Ascending aorta (tissue), 2 donors: ENCODE measurements around the gene CAMTA1. TPM values are rescaled to one million over a fixed set of nuclear protein-coding genes. Genes with fewer than 3 reads are reported as not detected.

Experiments used
- DNase-seq, 2 donors: peaks; one replicate each; pipeline ENCODE4 v3.0.0-alpha.2; 2019; ENCODE audit warnings: low spot score in 2 of 2
- H3K27ac ChIP-seq, 2 donors: fragments of 200-600 bp; sonication (generic); one replicate each; pipeline ENCODE4 v1.5.1; 2016 to 2017; ENCODE audit warnings: mild to moderate bottlenecking in 1 of 2
- H3K27me3 ChIP-seq: fragments of 200-600 bp; sonication (generic); one replicate; pipeline ENCODE4 v1.5.1; 2017
- H3K36me3 ChIP-seq, 2 donors: fragments of 200-600 bp; sonication (generic); one replicate each; pipeline ENCODE4 v1.5.1; 2016
- H3K4me1 ChIP-seq, 2 donors: fragments of 200-600 bp; sonication (generic); one replicate each; pipeline ENCODE4 v1.5.1; 2016 to 2017; ENCODE audit warnings: mild to moderate bottlenecking in 1 of 2
- H3K4me3 ChIP-seq, 2 donors: fragments of 200-600 bp; sonication (generic); one replicate each; pipeline ENCODE4 v1.5.1; 2016 to 2017; ENCODE audit warnings: mild to moderate bottlenecking in 1 of 2
- H3K9me3 ChIP-seq, 2 donors: fragments of 200-600 bp; sonication (generic); one replicate each; pipeline ENCODE4 v1.5.1; 2016
- CTCF ChIP-seq, 3 experiments: fragments of 200-600 bp in 2 of 3; fragments of 450-650 bp in 1 of 3; sonication (generic) in 2 of 3; IDR thresholded peaks; one replicate each; pipeline ENCODE4 v1.5.1; 2016 to 2019; ENCODE audit warnings: antibody characterized with exemption in 3 of 3, mild to moderate bottlenecking in 1 of 3, moderate library complexity in 1 of 3
- intact Hi-C: fragments of 100-400 bp; cut with DNase I; formaldehyde crosslinking; loops from one replicate; pipeline ENCODE4 v1.15.1; 2023
- total RNA-seq: library from RNA; depleted of rRNA; stranded (reverse); fragments of >200 nt; gene quantifications from one replicate; pipeline ENCODE4 v1.1.0, GENCODE V29; 2016

The CAMTA1 gene
- total RNA-seq, 1 donor from 2014 or later: 53.3 TPM

- TF ChIP-seq CTCF (IDR thresholded peaks at IDR 0.05): no peak
- intact Hi-C loops: no loop called here
- no peak overlapping the region for H3K27ac ChIP-seq
- H3K27me3 ChIP-seq: no peaks in the 10 kb centered on the region
- H3K4me1 ChIP-seq: peaks cover 0 to 4% of the 10 kb centered on the region in 2 donors
- no peaks in the 10 kb centered on the region for H3K9me3 ChIP-seq
- no peak overlapping the region for H3K4me3 ChIP-seq
- DNase-seq: no peak
- H3K36me3 ChIP-seq: no peaks in the 10 kb centered on the region
These were observed 968.4 kb downstream of the CAMTA1 start for GRCh38 chr1:7753641-7754040.

- H3K27ac ChIP-seq: no peak overlapping the region
- intact Hi-C loops: no loop called here
- H3K36me3 ChIP-seq: no peaks in the 10 kb centered on the region
- no peak for DNase-seq
- no peak for TF ChIP-seq CTCF (IDR thresholded peaks at IDR 0.05)
- H3K4me1 ChIP-seq: peaks cover 0 to 4% of the 10 kb centered on the region in 2 donors
- no peaks in the 10 kb centered on the region for H3K9me3 ChIP-seq
- no peaks in the 10 kb centered on the region for H3K27me3 ChIP-seq
- H3K4me3 ChIP-seq: no peak overlapping the region
These were observed 969.0 kb downstream of the CAMTA1 start for GRCh38 chr1:7754234-7754633.

DNA sequence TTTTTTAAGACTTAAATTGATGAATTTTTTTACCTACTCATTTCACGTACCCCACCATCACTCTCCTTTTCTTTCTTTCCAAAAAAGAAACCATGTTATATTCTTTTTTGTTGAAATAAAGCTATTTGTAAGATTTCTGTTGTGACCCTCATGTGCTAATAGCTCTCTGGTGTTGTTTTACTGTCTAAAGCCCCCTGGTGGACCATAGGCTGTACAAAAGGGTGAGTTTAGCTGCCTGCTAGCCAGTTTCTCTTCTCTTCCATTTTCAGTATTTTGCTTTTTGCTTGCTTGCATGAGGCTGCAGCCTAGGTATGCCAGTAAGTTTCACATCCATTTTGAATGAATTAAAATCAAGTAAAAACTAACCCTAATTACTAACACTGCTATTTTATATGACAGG lies 970.2 kb downstream of the CAMTA1 start:
- H3K27me3 ChIP-seq: no peaks in the 10 kb centered on the region
- H3K9me3 ChIP-seq: no peaks in the 10 kb centered on the region
- H3K4me1 ChIP-seq: peaks cover 0 to 4% of the 10 kb centered on the region in 2 donors
- no peaks in the 10 kb centered on the region for H3K36me3 ChIP-seq
- intact Hi-C loops: no loop called here
- DNase-seq: no peak
- no peak overlapping the region for H3K4me3 ChIP-seq
- H3K27ac ChIP-seq: no peak overlapping the region
- no peak for TF ChIP-seq CTCF (IDR thresholded peaks at IDR 0.05)

DNA sequence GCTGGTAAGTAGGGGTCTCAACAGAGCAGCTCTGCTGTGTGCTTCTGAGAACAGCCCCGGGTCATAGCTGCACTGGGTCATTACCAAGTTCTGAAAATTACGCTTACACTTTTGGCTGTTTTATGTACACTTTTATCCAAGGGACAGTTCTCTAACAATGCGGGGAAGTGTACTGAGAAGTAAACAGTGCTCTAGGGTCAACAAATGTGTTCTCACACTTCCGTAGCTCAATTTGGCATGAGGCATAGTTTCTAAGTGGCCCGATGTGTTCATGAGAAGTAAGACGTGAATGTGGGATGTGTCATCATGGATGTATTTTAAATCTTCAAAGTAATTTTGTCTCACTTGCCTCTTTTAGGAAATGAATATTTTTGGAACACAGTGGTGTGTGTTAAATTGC lies 975.0 kb downstream of the CAMTA1 start:
- no peaks in the 10 kb centered on the region for H3K27me3 ChIP-seq
- no peaks in the 10 kb centered on the region for H3K9me3 ChIP-seq
- DNase-seq: no peak
- intact Hi-C loops: no loop called here
- H3K4me3 ChIP-seq: no peak overlapping the region
- TF ChIP-seq CTCF (IDR thresholded peaks at IDR 0.05): no peak
- no peaks in the 10 kb centered on the region for H3K4me1 ChIP-seq
- H3K36me3 ChIP-seq: no peaks in the 10 kb centered on the region
- no peak overlapping the region for H3K27ac ChIP-seq

- no peak overlapping the region for H3K4me3 ChIP-seq
- H3K9me3 ChIP-seq: no peaks in the 10 kb centered on the region
- no peaks in the 10 kb centered on the region for H3K27me3 ChIP-seq
- TF ChIP-seq CTCF (IDR thresholded peaks at IDR 0.05): no peak
- no peaks in the 10 kb centered on the region for H3K4me1 ChIP-seq
- no peak overlapping the region for H3K27ac ChIP-seq
- DNase-seq: no peak
- intact Hi-C loops: no loop called here
- no peaks in the 10 kb centered on the region for H3K36me3 ChIP-seq
These were observed 975.8 kb downstream of the CAMTA1 start for GRCh38 chr1:7761103-7761502.

DNA sequence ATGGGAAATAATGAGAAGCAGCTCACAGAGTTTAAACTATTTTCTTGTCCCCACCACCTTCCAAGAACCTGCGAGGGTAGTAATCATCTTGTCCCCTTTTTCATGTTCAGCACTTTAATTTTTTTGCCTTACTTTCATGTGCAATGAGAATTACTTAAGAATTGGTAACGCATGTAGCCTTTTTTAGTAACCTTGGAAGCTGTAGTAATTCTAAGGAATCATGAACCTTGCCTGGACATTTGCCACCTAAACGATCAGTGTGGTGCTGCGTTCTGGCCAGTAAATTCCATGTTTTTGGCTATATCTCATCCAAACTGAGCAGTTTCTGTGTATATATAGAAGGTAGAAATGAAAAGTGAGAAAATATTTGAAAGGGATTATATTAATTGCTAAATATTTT lies 981.9 kb downstream of the CAMTA1 start:
- H3K27ac ChIP-seq: no peak overlapping the region
- no peak for DNase-seq
- no peaks in the 10 kb centered on the region for H3K9me3 ChIP-seq
- no peak overlapping the region for H3K4me3 ChIP-seq
- peaks cover under 1 to 3% of the 10 kb centered on the region in 2 donors for H3K4me1 ChIP-seq
- no peak for TF ChIP-seq CTCF (IDR thresholded peaks at IDR 0.05)
- H3K27me3 ChIP-seq: no peaks in the 10 kb centered on the region
- H3K36me3 ChIP-seq: no peaks in the 10 kb centered on the region
- intact Hi-C loops: no loop called here
